ENCODE results near the gene LCAT.

- TF ChIP-seq POLR2A (IDR thresholded peaks at IDR 0.05) (no peak), CTCF (IDR thresholded peaks at IDR 0.05) (no peak)
These were observed 8.9 kb downstream of the LCAT start for GRCh38 chr16:67935101-67935401.

Measured in Peyer's patch (tissue), 4 donors.